SK-N-SH (cell line): ENCODE results near the gene CDH22.

Experiments
- CHD2 ChIP-seq: fragments of 150-350 bp; IDR thresholded peaks from 2 replicates; pipeline ENCODE4 v1.6.1; 2018; ENCODE audit warnings: low read length; ENCODE audit not compliant: partially characterized antibody
- CTCF ChIP-seq: fragments of 200-600 bp; sonication (generic); IDR thresholded peaks from 2 replicates; pipeline ENCODE4 v1.6.1; 2017; ENCODE audit warnings: antibody characterized with exemption, mild to moderate bottlenecking, moderate library complexity
- GABPA ChIP-seq: IDR thresholded peaks from 2 replicates; pipeline ENCODE4 v1.4.0; 2012; ENCODE audit warnings: low read depth, mild to moderate bottlenecking
- GATA2 ChIP-seq: sonication (generic); formaldehyde crosslinking; IDR thresholded peaks from 2 replicates; pipeline ENCODE4 v1.5.0; 2020; ENCODE audit warnings: mild to moderate bottlenecking, missing genetic modification reagents
- IRF3 ChIP-seq: fragments of 150-350 bp; IDR thresholded peaks from 2 replicates; pipeline ENCODE4 v1.6.1; 2016; ENCODE audit warnings: mild to moderate bottlenecking, low read depth, low read length
- MAX ChIP-seq: IDR thresholded peaks from 2 replicates; pipeline ENCODE4 v1.4.0; 2012; ENCODE audit warnings: low read depth
- POLR2AphosphoS5 ChIP-seq: IDR thresholded peaks from 2 replicates; pipeline ENCODE4 v1.6.1; 2012; ENCODE audit warnings: low read depth, low read length
- REST ChIP-seq: IDR thresholded peaks from 2 replicates; pipeline ENCODE4 v1.6.1; 2012; ENCODE audit warnings: mild to moderate bottlenecking, low read depth, low read length, moderate library complexity
- SIN3A ChIP-seq: IDR thresholded peaks from 2 replicates; pipeline ENCODE4 v1.6.1; 2012; ENCODE audit warnings: low read depth, mild to moderate bottlenecking, low read length, moderate library complexity, borderline replicate concordance
- TAF1 ChIP-seq: IDR thresholded peaks from 2 replicates; pipeline ENCODE4 v1.6.1; 2012; ENCODE audit warnings: low read depth, mild to moderate bottlenecking, low read length, moderate library complexity, borderline replicate concordance
- TCF12 ChIP-seq: IDR thresholded peaks from 2 replicates; pipeline ENCODE4 v1.4.0; 2012
- YY1 ChIP-seq: IDR thresholded peaks from 2 replicates; pipeline ENCODE4 v1.4.0; 2012; ENCODE audit warnings: low read depth, mild to moderate bottlenecking

- TF ChIP-seq CTCF (no peak), YY1 (no peak), CHD2 (no peak), SIN3A (no peak), MAX (no peak), IRF3 (no peak), GATA2 (no peak), REST (no peak), GABPA (no peak), TAF1 (no peak), POLR2AphosphoS5 (no peak), TCF12 (no peak)
These were observed 21.3 kb downstream of the CDH22 start for GRCh38 chr20:46286977-46287376.
